ENCODE measurements around the gene SDC3.

GRCh38 chr1:30875197-30875596 lies 33.4 kb downstream of the SDC3 start:
- TF ChIP-seq CTCF (IDR thresholded peaks at IDR 0.05; ENCODE audit: low read depth, low read length, poor library complexity, severe bottlenecking) (no peak), EZH2phosphoT487 (IDR thresholded peaks at IDR 0.05; ENCODE audit: borderline replicate concordance, low read length) (no peak)
